Gastrocnemius medialis (tissue), 4 donors: Measurements from ENCODE around the gene PITHD1. TPM values are rescaled to one million over a fixed set of nuclear protein-coding genes. Genes with fewer than 3 reads are reported as not detected.

Source experiments
- ATAC-seq, 2 donors: fragments of 150-250 bp; one replicate each; pipeline ENCODE4 v1.9.1; 2016
- DNase-seq, 2 donors: peaks; one replicate each; pipeline ENCODE4 v3.0.0-alpha.2; 2019
- H3K27ac ChIP-seq, 4 donors: fragments of 200-600 bp; sonication (generic); 1 replicate in 1 of 4; 2 replicates in 3 of 4; pipeline ENCODE4 v1.5.1; 2016 to 2018; ENCODE audit warnings: mild to moderate bottlenecking in 2 of 4, moderate library complexity in 1 of 4
- H3K27me3 ChIP-seq, 3 donors: fragments of 200-600 bp; sonication (generic) in 2 of 3; 1 replicate in 1 of 3; 2 replicates in 2 of 3; pipeline versions ENCODE4 v1.5.1 to v1.6.0; 2016 to 2019; ENCODE audit warnings: mild to moderate bottlenecking in 1 of 3, moderate library complexity in 1 of 3
- H3K36me3 ChIP-seq, 2 donors: fragments of 200-600 bp; sonication (generic) in 1 of 2; one replicate each; pipeline ENCODE4 v1.5.1; 2017 to 2018
- H3K4me1 ChIP-seq, 2 donors: fragments of 200-600 bp; sonication (generic) in 1 of 2; one replicate each; pipeline ENCODE4 v1.5.1; 2016 to 2017; ENCODE audit warnings: mild to moderate bottlenecking in 2 of 2
- H3K4me3 ChIP-seq, 4 donors: fragments of 200-600 bp; sonication (generic) in 3 of 4; 1 replicate in 1 of 4; 2 replicates in 3 of 4; pipeline ENCODE4 v1.5.1; 2016 to 2019; ENCODE audit warnings: mild to moderate bottlenecking in 2 of 4
- H3K9me3 ChIP-seq, 3 donors: fragments of 200-600 bp; sonication (generic) in 2 of 3; 1 replicate in 1 of 3; 2 replicates in 2 of 3; pipeline ENCODE4 v1.5.1; 2016 to 2019
- CTCF ChIP-seq, 5 experiments: fragments of 450-650 bp in 3 of 5; fragments of 200-600 bp in 2 of 5; sonication (generic) in 2 of 5; IDR thresholded peaks in 4 of 5; conservative IDR thresholded peaks in 1 of 5; 1 replicate in 4 of 5; 2 replicates in 1 of 5; pipeline ENCODE4 v1.5.1; 2016 to 2019; ENCODE audit warnings: antibody characterized with exemption in 5 of 5, mild to moderate bottlenecking in 3 of 5, moderate library complexity in 3 of 5
- POLR2A ChIP-seq, 2 donors: fragments of 450-650 bp; IDR thresholded peaks; one replicate each; pipeline ENCODE4 v1.6.1; 2017; ENCODE audit warnings: antibody characterized with exemption in 2 of 2, mild to moderate bottlenecking in 2 of 2, moderate library complexity in 2 of 2
- in situ Hi-C, 4 donors: fragments of 200-750 bp; cut with MboI; loops; one replicate each; pipeline versions ENCODE4 v1.15.0 to v1.8.0; 2017; ENCODE audit warnings: low sequenced_read_pairs in 4 of 4
- intact Hi-C: fragments of 100-400 bp; cut with DNase I; formaldehyde crosslinking; loops from one replicate; pipeline ENCODE4 v1.15.1; 2023; ENCODE audit warnings: low total_unique reads
- total RNA-seq, 4 donors: library from RNA; depleted of rRNA; stranded (reverse); fragments of >200 nt; gene quantifications; one replicate each; pipeline versions ENCODE4 v1.1.0 to v1.2.3, GENCODE V29; 2016

PITHD1 gene
- total RNA-seq, 4 donors from 2014 or later, result 79.9 to 104 (median 90.3) TPM

GRCh38 chr1:23748016-23748415 is 30.2 kb upstream of the PITHD1 start:
- Histone ChIP-seq H3K9me3 (no peaks in the 10 kb centered on the region), H3K4me1 (peaks cover 27 to 31% of the 10 kb centered on the region in 2 donors), H3K27me3 (no peaks in the 10 kb centered on the region), H3K36me3 (peaks cover 0 to 49% of the 10 kb centered on the region in 2 donors), H3K4me3 (no peak overlapping the region), H3K27ac (no peak overlapping the region)
- TF ChIP-seq CTCF (IDR thresholded peaks at IDR 0.05 in 4 of 5, conservative IDR thresholded peaks at IDR 0.05 in 1 of 5) (no peak), POLR2A (IDR thresholded peaks at IDR 0.05) (no peak)
- in situ Hi-C loops (no loop called here), intact Hi-C loops (no loop called here)
- DNase-seq, result no peak
- ATAC-seq, result no peak

GRCh38 chr1:23751050-23751814 is 27.0 kb upstream of the PITHD1 start:
- no peak overlapping the region for H3K4me3 ChIP-seq
- in situ Hi-C loops, result no loop called here
- H3K27me3 ChIP-seq, result no peaks in the 10 kb centered on the region
- H3K4me1 ChIP-seq, result peaks cover 8 to 11% of the 10 kb centered on the region in 2 donors
- H3K27ac ChIP-seq, result no peak overlapping the region
- H3K9me3 ChIP-seq, result no peaks in the 10 kb centered on the region
- TF ChIP-seq POLR2A (IDR thresholded peaks at IDR 0.05) (no peak), CTCF (IDR thresholded peaks at IDR 0.05 in 4 of 5, conservative IDR thresholded peaks at IDR 0.05 in 1 of 5) (peak in 4 of 5 experiments; percentile 13 to 42 (median 38))
- intact Hi-C loops, result no loop called here
- ATAC-seq (peak; percentile 58 to 68), DNase-seq (peak in 1 of 2 donors; percentile 36)
- peaks cover 7 to 76% of the 10 kb centered on the region in 2 donors for H3K36me3 ChIP-seq

- in situ Hi-C loops (no loop called here), intact Hi-C loops (no loop called here)
- no peak overlapping the region for H3K27ac ChIP-seq
- peaks cover 7 to 79% of the 10 kb centered on the region in 2 donors for H3K36me3 ChIP-seq
- no peak overlapping the region for H3K4me3 ChIP-seq
- H3K9me3 ChIP-seq, result no peaks in the 10 kb centered on the region
- H3K27me3 ChIP-seq, result no peaks in the 10 kb centered on the region
- peaks cover 8 to 11% of the 10 kb centered on the region in 2 donors for H3K4me1 ChIP-seq
- no peak for TF ChIP-seq CTCF (IDR thresholded peaks at IDR 0.05 in 4 of 5, conservative IDR thresholded peaks at IDR 0.05 in 1 of 5)
- TF ChIP-seq POLR2A (IDR thresholded peaks at IDR 0.05), result no peak
- ATAC-seq, result no peak
- no peak for DNase-seq
Observed at GRCh38 chr1:23751815-23752200, 26.4 kb upstream of the PITHD1 start.

- DNase-seq (no peak), ATAC-seq (no peak)
- H3K27ac ChIP-seq, result no peak overlapping the region
- in situ Hi-C loops (no loop called here), intact Hi-C loops (no loop called here)
- H3K4me1 ChIP-seq, result peaks cover 6 to 9% of the 10 kb centered on the region in 2 donors
- TF ChIP-seq CTCF (IDR thresholded peaks at IDR 0.05 in 4 of 5, conservative IDR thresholded peaks at IDR 0.05 in 1 of 5), result no peak
- TF ChIP-seq POLR2A (IDR thresholded peaks at IDR 0.05), result no peak
- H3K27me3 ChIP-seq, result no peaks in the 10 kb centered on the region
- no peak overlapping the region for H3K4me3 ChIP-seq
- peaks cover 7 to 84% of the 10 kb centered on the region in 2 donors for H3K36me3 ChIP-seq
- H3K9me3 ChIP-seq, result no peaks in the 10 kb centered on the region
Observed at GRCh38 chr1:23752909-23753308, 25.3 kb upstream of the PITHD1 start.
